ENCODE data around the gene FXR2. TPM values are rescaled to one million over a fixed set of nuclear protein-coding genes. Genes with fewer than 3 reads are reported as not detected.

FXR2 gene
- total RNA-seq, 1 experiment from 2014 or later = 35.1 TPM

- peak; percentile 91 for TF ChIP-seq ERG (CRISPR knock-in tag; IDR thresholded peaks at IDR 0.05)
- TF ChIP-seq NFE2L1 (CRISPR knock-in tag; IDR thresholded peaks at IDR 0.05) = peak; percentile 32; the same call in 1 of the 2 replicates
- TF ChIP-seq ZNF512 (CRISPR knock-in tag; IDR thresholded peaks at IDR 0.05; ENCODE audit: borderline replicate concordance) = no peak
- peak; percentile 56; the same call in 1 of the 2 replicates for TF ChIP-seq ESRRA (CRISPR knock-in tag; IDR thresholded peaks at IDR 0.05; ENCODE audit: borderline replicate concordance)
- TF ChIP-seq ATF6 (CRISPR knock-in tag; IDR thresholded peaks at IDR 0.05) = 0 out of 2 replicates have a peak, but pooled peaks have one; percentile 66
- peak; percentile 77; the same call in 1 of the 2 replicates for TF ChIP-seq RORB (CRISPR knock-in tag; IDR thresholded peaks at IDR 0.05)
- TF ChIP-seq SP1 (CRISPR knock-in tag; conservative IDR thresholded peaks at IDR 0.05) = peak; percentile 97
- no peak for TF ChIP-seq ZNF121 (CRISPR knock-in tag; IDR thresholded peaks at IDR 0.05)
- TF ChIP-seq ATF3 (CRISPR knock-in tag; conservative IDR thresholded peaks at IDR 0.05) = no peak
- peak; percentile 94; the same call in 1 of the 2 replicates for TF ChIP-seq ZNF532 (CRISPR knock-in tag; IDR thresholded peaks at IDR 0.05; ENCODE audit: borderline replicate concordance)
- TF ChIP-seq ZNF425 (CRISPR knock-in tag; conservative IDR thresholded peaks at IDR 0.05) = peak; percentile 86; the same call in 1 of the 2 replicates
- TF ChIP-seq ELF4 (CRISPR knock-in tag; IDR thresholded peaks at IDR 0.05; ENCODE audit: low read depth) = no peak
- TF ChIP-seq JAZF1 (CRISPR knock-in tag; IDR thresholded peaks at IDR 0.05) = no peak
- TF ChIP-seq HMGA2 (CRISPR knock-in tag; IDR thresholded peaks at IDR 0.05) = no peak
- TF ChIP-seq ZMAT4 (CRISPR knock-in tag; IDR thresholded peaks at IDR 0.05) = peak; percentile 33; the same call in 1 of the 2 replicates
- TF ChIP-seq OVOL2 (CRISPR knock-in tag; IDR thresholded peaks at IDR 0.05; ENCODE audit: borderline replicate concordance) = no peak
- TF ChIP-seq ZNF138 (CRISPR knock-in tag; conservative IDR thresholded peaks at IDR 0.05) = 0 out of 2 replicates have a peak, but pooled peaks have one; percentile 17
- TF ChIP-seq GRHL2 (CRISPR knock-in tag; IDR thresholded peaks at IDR 0.05; ENCODE audit: insufficient replicate concordance, severe bottlenecking) = no peak
- TF ChIP-seq CREB1 (CRISPR knock-in tag; IDR thresholded peaks at IDR 0.05) = no peak; the same call in 1 of the 2 replicates
- no peak for TF ChIP-seq ZNF263 (CRISPR knock-in tag; IDR thresholded peaks at IDR 0.05; ENCODE audit: low read depth)
- TF ChIP-seq ZBTB21 (CRISPR knock-in tag; IDR thresholded peaks at IDR 0.05; ENCODE audit: borderline replicate concordance) = peak; percentile 85
- peak; percentile 36; the same call in 1 of the 2 replicates for TF ChIP-seq PREB (CRISPR knock-in tag; IDR thresholded peaks at IDR 0.05; ENCODE audit: borderline replicate concordance)
- no peak for TF ChIP-seq ZNF219 (CRISPR knock-in tag; IDR thresholded peaks at IDR 0.05; ENCODE audit: borderline replicate concordance)
- peak; percentile 42 for TF ChIP-seq FOXP1 (CRISPR knock-in tag; IDR thresholded peaks at IDR 0.05; ENCODE audit: borderline replicate concordance)
- 0 out of 2 replicates have a peak, but pooled peaks have one; percentile 43 for TF ChIP-seq TEAD4 (CRISPR knock-in tag; IDR thresholded peaks at IDR 0.05)
These were observed 41.9 kb downstream of the FXR2 start (continued) for GRCh38 chr17:7572588-7573323.
